Large intestine (tissue), 3 donors: ENCODE data around the gene MLLT6. TPM values are rescaled to one million over a fixed set of nuclear protein-coding genes. Genes with fewer than 3 reads are reported as not detected.
A peak's percentile ranks its signal among the peaks of the same experiment; 100 is the strongest.

Experiments used
- DNase-seq, 2 donors: peaks; one replicate each; pipeline versions ENCODE4 v3.0.0 to v3.0.0-alpha.2; 2013
- H3K27ac ChIP-seq: one replicate; pipeline ENCODE4 v1.5.1; 2013; ENCODE audit warnings: low read length
- H3K27me3 ChIP-seq: 2 replicates; pipeline ENCODE4 v1.6.1; 2013; ENCODE audit warnings: low read length; ENCODE audit not compliant: control insufficient read depth, insufficient read depth
- H3K36me3 ChIP-seq: 2 replicates; pipeline ENCODE4 v1.6.1; 2013; ENCODE audit warnings: low read length; ENCODE audit not compliant: control insufficient read depth, insufficient read depth
- H3K4me1 ChIP-seq: one replicate; pipeline ENCODE4 v1.6.1; 2013; ENCODE audit warnings: low read length; ENCODE audit not compliant: control insufficient read depth, insufficient read depth
- H3K4me3 ChIP-seq: one replicate; pipeline ENCODE4 v1.5.1; 2013; ENCODE audit warnings: low read length
- H3K9me3 ChIP-seq: one replicate; pipeline ENCODE4 v1.6.1; 2013; ENCODE audit warnings: mild to moderate bottlenecking, low read depth, low read length, moderate library complexity; ENCODE audit not compliant: control insufficient read depth
- WGBS: methylation state at CpG from one replicate; pipeline ENCODE4 v1.1.5; 2013; ENCODE audit warnings: low lambda C conversion rate; ENCODE audit not compliant: insufficient coverage; 5-methylcytosine and 5-hydroxymethylcytosine counted together
- polyA plus RNA-seq: library from polyadenylated mRNA; unstranded; fragments of 120-200 nt; gene quantifications from one replicate; pipeline ENCODE4 v1.2.1, GENCODE V29; 2013

The MLLT6 gene
- polyA plus RNA-seq, 1 donor: 98.2 TPM

GRCh38 chr17:38729368-38729885, 24.4 kb downstream of the MLLT6 start:
- DNase-seq: no peak

GRCh38 chr17:38729886-38730525, 24.9 kb downstream of the MLLT6 start, which contains the start of gene CISD3:
Gene CISD3, plus strand, starts transcription at chr17:38730341. Its CDS starts 18 bp downstream, at chr17:38730359.
- peak within 1 kb of the TSS; percentile 66 for H3K4me3 ChIP-seq
- H3K36me3 ChIP-seq: peaks cover 23% of the 10 kb centered on the region
- no peaks in the 10 kb centered on the region for H3K9me3 ChIP-seq
- WGBS: no CpG with 5 or more reads among the region's 92 CpGs
- DNase-seq: peak; percentile 88 to 93
- peak within 1 kb of the TSS; percentile 98 for H3K27ac ChIP-seq
- peaks cover 65% of the 10 kb centered on the region for H3K4me1 ChIP-seq
- no peaks in the 10 kb centered on the region for H3K27me3 ChIP-seq

More at GRCh38 chr17:38729368-38729885, 24.4 kb downstream of the MLLT6 start:
- 60% methylated on average over 1 of the region's 14 CpGs for WGBS
- H3K36me3 ChIP-seq: peaks cover 26% of the 10 kb centered on the region
- H3K4me1 ChIP-seq: peaks cover 62% of the 10 kb centered on the region
- peak overlapping the region; percentile 55 for H3K4me3 ChIP-seq
- H3K27ac ChIP-seq: peak overlapping the region; percentile 66
- no peaks in the 10 kb centered on the region for H3K9me3 ChIP-seq
- H3K27me3 ChIP-seq: no peaks in the 10 kb centered on the region

DNA sequence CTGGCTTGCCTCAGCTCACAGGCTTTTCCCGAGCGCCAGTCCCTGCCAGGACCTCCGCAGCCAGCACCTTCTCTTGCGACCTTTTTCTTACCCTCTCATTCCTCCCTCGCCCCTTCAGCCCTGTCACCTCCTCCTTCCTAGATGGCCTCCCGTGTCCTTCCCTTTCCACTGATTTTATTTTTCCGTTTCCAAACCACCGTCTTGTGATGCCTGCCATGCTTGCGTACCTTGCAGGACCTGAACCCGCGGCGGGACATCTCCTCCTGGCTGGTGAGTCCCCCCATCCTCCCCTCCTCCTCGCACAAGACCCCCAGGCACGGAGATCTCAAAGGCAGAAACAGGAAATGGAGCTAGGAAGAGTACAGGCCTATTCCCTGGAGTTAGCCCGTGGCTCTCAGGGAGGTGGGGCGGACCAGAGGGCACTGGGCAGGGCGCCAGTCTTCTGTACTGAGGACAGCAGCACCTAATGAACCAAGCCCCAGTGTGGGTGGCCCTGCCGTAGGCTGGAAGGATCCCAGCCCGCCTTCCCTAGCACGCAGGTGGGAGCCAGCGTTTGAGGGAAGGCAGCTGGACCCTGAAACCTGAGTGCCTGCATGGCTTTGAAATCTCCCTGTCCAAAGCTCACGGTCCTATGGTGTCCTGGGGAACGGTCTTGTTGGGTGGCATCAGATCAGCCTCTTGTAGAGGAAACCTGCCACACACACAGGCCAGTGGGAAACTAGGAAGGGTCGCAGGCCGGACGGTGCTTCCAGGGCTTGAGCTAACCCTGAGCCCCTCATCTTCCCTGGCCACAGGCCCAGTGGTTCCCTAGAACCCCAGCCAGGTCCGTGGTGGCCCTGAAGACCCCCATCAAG, 25.7 kb downstream of the MLLT6 start:
- WGBS: 20% methylated on average over 1 of the region's 27 CpGs

DNA sequence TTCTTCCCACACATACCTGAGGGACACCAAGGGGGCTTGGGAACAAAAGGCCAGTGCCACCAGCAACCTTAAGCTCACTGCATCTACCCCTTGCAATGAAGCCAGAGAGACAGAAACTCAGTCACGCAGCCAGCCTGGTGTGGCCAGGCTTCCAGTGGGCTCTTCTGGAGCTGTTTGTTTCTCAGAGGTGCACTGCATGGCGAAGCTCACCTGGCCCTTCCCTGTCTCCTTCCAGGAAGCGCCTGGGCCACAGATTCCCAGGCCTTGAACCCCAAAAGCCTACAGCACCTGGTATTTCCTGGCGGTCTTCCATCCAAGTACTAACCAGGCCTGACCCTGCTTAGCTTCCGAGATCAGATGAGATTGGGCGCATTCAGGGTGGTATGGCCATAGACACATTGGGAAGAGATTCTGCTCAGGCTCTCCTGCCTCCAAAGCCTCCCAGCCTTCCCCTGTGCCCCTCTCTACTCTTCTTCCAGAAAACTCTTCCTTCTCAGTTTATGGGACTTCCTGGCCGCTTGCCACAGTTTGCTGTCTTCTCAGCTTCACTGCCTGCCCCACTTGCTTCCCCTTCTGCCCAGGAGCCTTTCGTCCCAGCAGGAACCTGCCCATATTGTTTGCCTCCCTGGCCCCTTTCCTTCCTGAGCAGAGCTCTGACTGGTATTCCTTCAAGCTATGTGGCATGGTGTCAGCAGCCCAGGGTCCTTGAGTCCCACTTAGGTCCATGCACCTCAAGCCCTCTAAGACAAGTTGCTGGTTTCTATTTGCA, 26.6 kb downstream of the MLLT6 start:
- DNase-seq: no peak
- Histone ChIP-seq H3K27ac (peak overlapping the region; percentile 98), H3K9me3 (no peaks in the 10 kb centered on the region), H3K27me3 (no peaks in the 10 kb centered on the region), H3K4me1 (peaks cover 54% of the 10 kb centered on the region), H3K36me3 (peaks cover 27% of the 10 kb centered on the region), H3K4me3 (peak overlapping the region; percentile 66)
- WGBS: 100% methylated on average over 1 of the region's 8 CpGs

More for the DNA sequence above, 25.7 kb downstream of the MLLT6 start:
- no peaks in the 10 kb centered on the region for H3K9me3 ChIP-seq
- peaks cover 63% of the 10 kb centered on the region for H3K4me1 ChIP-seq
- H3K27me3 ChIP-seq: no peaks in the 10 kb centered on the region
- peaks cover 22% of the 10 kb centered on the region for H3K36me3 ChIP-seq
- peak overlapping the region; percentile 98 for H3K27ac ChIP-seq
- DNase-seq: peak; percentile 84 to 91
- H3K4me3 ChIP-seq: peak overlapping the region; percentile 66

DNA sequence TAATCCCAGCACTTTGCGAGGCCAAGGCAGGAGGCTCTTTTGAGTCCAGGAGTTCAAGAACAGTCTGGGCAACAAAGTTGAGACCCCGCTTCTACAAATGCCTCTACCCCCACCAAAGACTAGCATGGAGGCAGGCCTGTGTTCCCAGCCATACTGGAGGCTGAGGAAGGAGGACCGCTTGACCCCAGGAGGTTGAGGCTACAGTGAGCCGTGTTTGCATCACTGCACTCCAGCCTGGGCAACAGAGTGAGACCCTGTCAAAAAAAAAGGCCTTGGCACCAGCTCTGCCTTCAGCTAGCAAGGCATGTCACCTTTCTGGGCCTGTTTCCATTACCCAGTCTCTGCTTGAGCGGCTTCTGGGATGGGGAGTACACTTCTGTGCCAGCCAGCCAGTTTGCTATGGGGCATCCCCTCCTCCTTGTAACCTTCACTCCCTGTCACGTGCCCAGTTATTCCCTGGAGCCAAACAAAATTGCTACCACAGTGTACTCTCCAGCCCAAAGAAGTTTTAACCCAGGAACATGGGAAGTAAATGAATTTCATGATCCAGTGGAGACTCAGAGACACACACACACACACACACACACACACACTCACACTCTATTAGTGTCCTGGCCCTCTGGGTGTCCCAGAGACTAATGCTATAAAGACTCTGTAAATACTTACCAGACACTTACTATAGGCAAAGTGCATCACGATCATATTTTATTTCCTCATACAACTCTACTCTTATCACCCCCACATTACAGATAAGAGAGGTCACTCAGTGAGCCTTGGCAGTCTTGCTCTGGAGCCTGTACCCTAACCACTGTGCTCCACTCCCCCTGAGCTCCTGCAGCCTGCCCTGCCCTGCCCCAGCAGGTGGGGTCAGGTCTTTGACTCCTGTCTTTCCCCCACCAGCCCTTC, 27.6 kb downstream of the MLLT6 start:
- no peaks in the 10 kb centered on the region for H3K27me3 ChIP-seq
- no peaks in the 10 kb centered on the region for H3K9me3 ChIP-seq
- no peak overlapping the region for H3K4me3 ChIP-seq
- peaks cover 52% of the 10 kb centered on the region for H3K4me1 ChIP-seq
- H3K36me3 ChIP-seq: peaks cover 27% of the 10 kb centered on the region
- H3K27ac ChIP-seq: peak overlapping the region; percentile 98
- WGBS: no CpG with 5 or more reads among the region's 7 CpGs
- peak in 1 of 2 donors; percentile 84 for DNase-seq

DNA sequence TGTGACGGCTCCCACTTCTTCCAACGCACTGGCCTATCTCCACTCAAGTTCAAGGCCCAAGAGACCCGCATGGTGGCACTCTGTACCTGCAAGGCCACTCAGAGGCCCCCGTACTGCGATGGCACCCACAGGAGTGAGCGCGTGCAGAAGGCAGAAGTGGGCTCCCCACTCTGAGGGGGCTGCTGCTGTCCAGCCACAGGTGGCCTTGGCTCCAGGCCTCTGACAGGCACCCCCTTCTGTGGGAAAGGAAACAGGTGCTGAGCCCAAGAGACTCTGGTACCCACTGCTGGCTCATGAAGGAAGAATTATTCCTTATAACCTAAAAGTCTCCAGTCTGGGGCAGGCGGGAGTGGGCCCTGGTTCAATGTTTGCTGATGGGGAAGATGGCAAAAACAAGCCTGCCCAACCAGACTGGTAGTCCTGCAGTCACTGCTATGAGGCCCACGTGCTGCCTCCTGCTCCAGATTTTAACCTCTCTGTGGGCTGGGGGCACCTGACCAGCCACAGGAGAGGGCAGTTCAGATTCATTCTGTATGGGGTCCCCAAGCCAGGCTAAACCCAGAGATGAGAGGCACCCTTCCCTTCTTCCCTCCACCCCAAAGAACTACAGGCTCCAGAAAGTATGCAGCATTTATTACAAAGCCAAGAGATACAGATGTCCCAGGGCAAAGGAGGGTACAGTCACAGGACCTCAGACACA, 28.4 kb downstream of the MLLT6 start:
- Histone ChIP-seq H3K4me3 (no peak overlapping the region), H3K27ac (peak overlapping the region; percentile 98), H3K9me3 (no peaks in the 10 kb centered on the region), H3K36me3 (peaks cover 27% of the 10 kb centered on the region), H3K27me3 (no peaks in the 10 kb centered on the region), H3K4me1 (peaks cover 52% of the 10 kb centered on the region)
- no peak for DNase-seq
- no CpG with 5 or more reads among the region's 9 CpGs for WGBS

- peaks cover 54% of the 10 kb centered on the region for H3K4me1 ChIP-seq
- H3K36me3 ChIP-seq: peaks cover 36% of the 10 kb centered on the region
- 80% methylated on average over 1 of the region's 15 CpGs for WGBS
- H3K9me3 ChIP-seq: no peaks in the 10 kb centered on the region
- peak in 1 of 2 donors; percentile 75 for DNase-seq
- peak overlapping the region; percentile 98 for H3K27ac ChIP-seq
- no peak overlapping the region for H3K4me3 ChIP-seq
- H3K27me3 ChIP-seq: no peaks in the 10 kb centered on the region
Measured at GRCh38 chr17:38733982-38734973, 29.2 kb downstream of the MLLT6 start.

DNA sequence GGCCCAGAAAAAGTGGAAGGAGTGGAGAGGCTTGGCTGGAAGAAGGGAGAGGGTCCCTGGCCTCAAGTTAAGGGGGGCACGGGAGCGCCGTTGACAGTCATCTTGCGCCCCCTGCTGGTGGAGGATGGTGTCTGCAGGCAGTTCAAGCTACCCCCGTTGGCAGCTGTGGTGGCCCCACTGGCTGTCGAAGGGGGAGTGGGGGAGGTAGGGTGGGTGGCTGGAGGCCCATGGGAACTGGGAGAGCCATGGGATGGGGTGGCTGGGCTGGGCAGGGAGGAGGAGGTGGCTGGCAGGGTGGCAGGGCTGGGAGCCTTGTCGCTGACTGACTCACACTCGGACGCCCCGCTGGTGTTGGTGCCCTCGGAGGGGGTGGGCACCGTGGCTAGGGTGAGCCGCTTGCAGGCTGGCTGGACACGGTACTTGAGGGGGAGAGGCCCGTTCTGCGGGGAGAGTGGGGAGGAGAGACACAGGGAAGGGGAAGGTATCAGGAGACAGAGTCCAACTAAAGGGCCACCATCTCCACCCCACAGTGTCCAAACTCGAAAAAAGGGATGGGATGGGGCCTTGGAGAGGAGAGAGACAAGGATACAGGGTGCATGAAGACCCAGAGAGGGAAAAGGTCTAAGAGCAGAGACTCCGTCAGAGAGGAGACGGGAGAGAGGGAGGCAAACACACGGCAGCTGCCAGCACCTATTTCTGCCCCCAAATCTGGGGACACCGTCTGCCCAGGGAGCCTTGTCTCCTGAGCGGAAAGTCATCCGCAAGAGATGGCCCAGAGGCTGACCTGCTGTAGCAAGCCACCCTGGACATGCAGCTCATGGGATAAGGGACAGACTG, 30.3 kb downstream of the MLLT6 start:
- peak in 1 of 2 donors; percentile 34 for DNase-seq
- Histone ChIP-seq H3K9me3 (no peaks in the 10 kb centered on the region), H3K4me1 (peaks cover 57% of the 10 kb centered on the region), H3K4me3 (no peak overlapping the region), H3K36me3 (peaks cover 45% of the 10 kb centered on the region), H3K27me3 (no peaks in the 10 kb centered on the region), H3K27ac (no peak overlapping the region)
- WGBS: no CpG with 5 or more reads among the region's 23 CpGs
